ENCODE measurements around the gene KRTAP19-1. TPM values are rescaled to one million over a fixed set of nuclear protein-coding genes. Genes with fewer than 3 reads are reported as not detected.

KRTAP19-1 gene
- total and polyA plus RNA-seq, 2 of the 8 experiments (the other 6 are each of a cell fraction or from before 2014, with no cell fraction given) = not detected

GRCh38 chr21:30478004-30478403 is 2.2 kb downstream of the KRTAP19-1 start (continued):
- TF ChIP-seq MAX (IDR thresholded peaks at IDR 0.05) = no peak
- TF ChIP-seq SRF (IDR thresholded peaks at IDR 0.05; ENCODE audit: low read depth, low read length) = no peak
- no peak for TF ChIP-seq JUND (IDR thresholded peaks at IDR 0.05; ENCODE audit: low read length)
